ENCODE results near the gene KCNH2.

GRCh38 chr7:150917969-150918368 lies 60.2 kb downstream of the KCNH2 start:
- TF ChIP-seq CTCF (IDR thresholded peaks at IDR 0.05; ENCODE audit: low read depth, low read length, poor library complexity, severe bottlenecking) (no peak), EZH2phosphoT487 (IDR thresholded peaks at IDR 0.05; ENCODE audit: borderline replicate concordance, low read length) (no peak)
